DMS53 (cell line): ENCODE measurements around the gene MAP6.
"Not testable (repeated sequence)": the region's sequence is repeated elsewhere in the genome, so short reads cannot be mapped to it uniquely, and the experiment has no call there.

ENCODE experiments used
- DNase-seq: peaks from one replicate; lab custom pipeline; 2025; lab: John Stamatoyannopoulos, UW

The MAP6 gene

DNA sequence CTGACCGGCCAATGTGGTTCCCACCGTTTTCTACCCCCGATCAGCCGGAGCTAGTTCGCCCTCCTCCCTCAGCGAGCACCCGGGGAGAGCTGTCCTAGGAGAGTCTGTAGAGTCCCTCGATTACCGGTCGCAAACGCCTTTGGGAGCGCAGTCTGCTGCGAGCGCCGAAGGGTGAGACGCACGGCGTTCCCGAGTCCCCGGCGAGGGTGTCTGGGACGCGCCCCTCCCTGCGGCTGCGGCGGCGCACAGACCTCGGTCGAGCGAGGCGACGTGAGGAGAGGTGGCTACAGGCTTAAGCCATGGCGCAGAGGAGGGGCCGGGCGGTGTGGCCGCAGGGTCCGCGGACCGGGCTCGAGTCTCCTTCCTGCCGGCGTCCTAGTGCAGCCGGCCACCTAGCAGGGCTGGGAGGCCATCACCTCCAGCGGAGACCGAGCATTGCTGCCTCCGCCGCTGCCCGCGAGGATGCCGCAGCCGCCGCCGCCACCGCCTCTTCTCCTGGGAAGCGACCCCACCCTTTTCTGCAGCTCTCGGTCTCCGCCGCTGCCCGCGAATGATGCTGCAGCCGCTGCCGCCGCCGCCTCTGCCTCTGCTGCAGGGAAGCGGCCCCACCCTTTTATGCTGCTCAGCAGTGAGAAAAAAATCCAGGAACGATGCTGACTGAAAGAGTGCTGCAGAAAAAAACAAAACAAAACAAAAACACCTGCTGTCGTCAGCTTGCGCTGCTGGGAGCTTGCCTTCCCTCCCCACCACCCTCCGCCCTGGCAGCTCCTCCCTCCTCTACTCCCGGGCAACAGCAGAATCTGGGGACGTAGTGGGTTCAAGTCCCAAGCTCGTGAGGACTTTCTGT is at the start of gene MAP6:
TSS of gene MAP6 (minus strand) at position 588 of the 847 bp plus-strand sequence. CDS start 669 bp downstream, outside the sequence.
- DNase-seq, result peak; percentile 89

DNA sequence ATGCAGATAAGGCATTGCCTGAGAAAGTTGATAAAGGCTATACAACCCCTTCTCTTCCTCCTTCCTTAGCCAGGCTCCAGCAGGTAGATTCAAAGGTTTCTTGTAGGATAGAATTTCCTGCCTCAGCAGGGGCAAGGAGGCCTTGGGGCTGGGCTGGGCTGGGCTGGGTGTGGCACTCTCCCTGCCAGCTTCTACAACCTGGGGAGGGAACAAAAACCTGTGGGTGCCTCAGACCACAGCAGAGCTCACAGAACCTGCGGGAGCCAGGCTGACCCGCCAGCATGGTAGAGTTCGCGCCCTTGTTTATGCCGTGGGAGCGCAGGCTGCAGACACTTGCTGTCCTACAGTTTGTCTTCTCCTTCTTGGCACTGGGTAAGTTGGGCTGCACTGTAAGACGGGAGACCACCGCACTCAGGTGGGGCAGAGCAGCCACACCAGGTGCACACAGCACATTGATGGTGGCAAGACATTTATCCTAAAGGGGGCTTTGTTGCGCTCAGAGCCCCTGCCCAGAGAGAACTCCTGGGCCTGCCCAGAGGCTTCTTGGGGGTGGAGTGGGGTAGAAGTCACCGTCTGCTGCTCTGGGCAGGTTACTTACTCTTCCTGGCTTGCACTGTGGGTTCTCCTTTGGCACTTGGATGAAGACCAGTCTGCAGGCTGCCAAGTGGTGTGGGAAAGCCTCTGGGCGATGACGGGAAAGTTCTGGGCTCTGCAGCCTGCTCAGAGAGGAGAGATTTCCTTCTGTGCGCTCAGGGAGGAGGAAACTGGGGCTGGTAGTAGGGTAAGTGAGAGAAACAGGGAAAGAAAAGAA is 49.0 kb upstream of the MAP6 start, which contains the start of gene MOGAT2:
TSS of gene MOGAT2 (plus strand) at position 231 of the 811 bp plus-strand sequence. CDS start at position 282, 51 bp downstream.
- DNase-seq, result no peak

DNA sequence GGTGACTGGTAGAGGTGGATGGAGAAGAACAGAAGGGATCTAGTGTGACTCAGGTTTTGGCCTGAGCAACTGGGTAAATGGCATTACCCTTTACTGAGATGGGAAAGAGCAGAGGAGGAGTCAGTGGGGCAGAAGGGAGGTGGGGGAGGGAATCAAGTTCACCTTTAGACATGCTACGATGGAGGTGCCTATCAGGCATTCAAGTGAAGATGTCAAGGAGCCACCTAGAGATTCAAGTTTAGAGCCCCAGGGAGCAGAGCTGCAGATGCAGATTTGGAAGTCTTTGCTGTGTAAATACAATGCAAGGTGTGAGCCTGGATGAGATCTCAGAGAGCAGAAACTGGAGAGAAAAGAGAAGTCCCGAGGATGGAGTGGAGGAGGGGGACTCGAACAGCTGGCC is 47.8 kb upstream of the MAP6 start:
- no peak for DNase-seq

DNA sequence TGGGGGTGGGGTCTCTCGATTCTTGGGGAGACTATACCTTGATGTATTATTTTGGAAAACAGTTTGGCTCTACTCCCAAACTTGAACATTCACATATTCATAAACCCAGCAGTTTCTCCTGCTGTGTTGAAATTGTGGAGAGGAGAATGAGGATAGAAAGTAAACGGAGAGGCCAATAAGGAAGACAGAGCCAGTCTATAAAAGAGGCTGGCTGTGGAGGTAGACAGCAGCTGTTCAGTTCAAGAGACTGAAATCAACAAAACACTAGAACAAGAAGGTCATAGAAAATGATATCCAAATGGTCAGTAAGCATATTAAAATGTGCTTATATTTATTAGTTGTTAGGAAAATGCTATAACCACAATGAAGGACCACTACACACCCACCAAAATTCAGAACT is 46.9 kb upstream of the MAP6 start:
- peak; percentile 31 for DNase-seq

DNA sequence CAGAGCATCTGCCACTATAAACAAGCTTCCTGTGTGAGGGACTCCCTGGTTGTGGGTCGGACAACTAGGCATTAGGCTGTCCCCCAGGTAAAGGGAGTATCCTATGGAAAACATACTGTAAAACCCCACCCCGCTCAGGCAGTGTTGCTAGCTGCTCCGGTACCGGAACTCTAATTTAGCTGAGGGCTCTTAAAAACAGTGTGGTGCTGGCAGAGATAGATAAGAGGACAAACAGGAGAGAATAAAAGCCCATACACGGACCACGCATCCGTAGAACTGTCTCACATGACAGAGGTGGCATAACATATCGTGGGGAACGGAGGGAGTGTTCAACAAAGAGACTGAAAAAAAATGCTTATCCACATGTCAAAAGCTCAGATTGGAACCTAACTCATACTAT is 45.4 kb upstream of the MAP6 start:
- DNase-seq, result no peak

DNA sequence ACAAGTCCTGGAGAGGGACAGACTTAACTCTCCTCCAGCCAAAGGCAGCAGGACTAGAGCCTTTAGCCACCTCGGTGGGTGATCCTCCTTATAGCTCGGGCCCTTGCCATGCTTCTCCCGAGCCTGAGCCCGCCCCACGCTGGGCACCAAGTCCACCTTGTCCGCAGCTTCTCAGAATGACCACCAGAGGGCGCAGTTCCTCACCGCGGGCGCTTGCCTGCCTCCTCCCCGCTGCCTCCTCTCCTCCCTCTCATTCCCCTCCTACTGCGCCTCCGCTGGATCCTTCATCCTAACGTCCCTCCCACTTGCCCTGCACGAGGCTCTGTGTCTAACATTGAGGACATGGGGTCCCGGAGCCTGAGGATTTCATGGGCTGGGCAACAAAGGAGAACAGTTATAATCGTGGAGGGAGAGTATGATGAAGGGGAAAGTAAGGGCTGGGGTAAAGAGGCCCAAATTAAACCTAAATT is 37.5 kb upstream of the MAP6 start:
- DNase-seq, result peak; percentile 96

DNA sequence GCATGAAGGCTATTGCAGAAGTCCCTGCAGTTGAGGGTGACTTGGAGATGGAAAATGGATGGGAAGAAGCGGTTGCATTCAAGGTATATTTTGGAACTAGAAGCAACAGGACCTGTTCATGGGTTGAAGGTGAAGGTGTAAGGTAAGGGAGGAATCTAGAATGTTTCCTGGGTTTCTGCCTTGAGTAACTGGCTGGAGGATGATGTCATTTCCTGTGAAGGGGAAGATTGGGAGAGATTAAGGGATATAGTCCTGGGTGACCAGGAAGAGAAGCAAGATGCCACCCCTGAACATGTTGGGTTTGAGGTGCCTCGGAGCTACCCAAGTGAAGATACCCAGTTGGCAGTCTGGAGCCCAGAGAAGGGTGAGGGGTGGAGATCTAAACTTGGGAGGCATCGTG is 36.7 kb upstream of the MAP6 start:
- peak; percentile 37 for DNase-seq

DNA sequence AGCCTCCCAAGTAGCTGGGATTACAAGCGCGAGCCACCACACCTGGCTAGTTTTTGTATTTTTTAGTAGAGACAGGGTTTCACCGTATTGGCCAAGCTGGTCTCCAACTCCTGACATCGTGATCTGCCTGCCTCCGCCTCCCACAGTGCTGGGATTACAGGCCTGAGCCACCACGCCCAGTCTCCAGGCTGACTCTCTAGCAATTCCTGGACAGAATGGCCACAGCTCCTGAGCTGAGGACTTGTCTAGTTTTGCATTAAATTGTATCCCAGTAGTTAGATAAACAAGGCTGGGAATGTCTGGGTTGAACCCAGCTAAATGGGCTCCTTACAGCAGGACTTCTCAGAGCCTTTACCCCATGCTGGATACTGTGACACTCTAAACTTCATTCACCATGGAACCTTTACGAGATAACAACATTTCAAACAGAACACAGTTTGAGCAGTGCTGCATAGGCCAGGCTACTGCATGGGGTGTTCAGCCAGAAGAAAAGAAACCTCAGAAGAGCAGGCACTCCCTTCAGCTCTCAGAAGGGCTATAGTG is 34.9 kb upstream of the MAP6 start:
- no peak for DNase-seq

DNA sequence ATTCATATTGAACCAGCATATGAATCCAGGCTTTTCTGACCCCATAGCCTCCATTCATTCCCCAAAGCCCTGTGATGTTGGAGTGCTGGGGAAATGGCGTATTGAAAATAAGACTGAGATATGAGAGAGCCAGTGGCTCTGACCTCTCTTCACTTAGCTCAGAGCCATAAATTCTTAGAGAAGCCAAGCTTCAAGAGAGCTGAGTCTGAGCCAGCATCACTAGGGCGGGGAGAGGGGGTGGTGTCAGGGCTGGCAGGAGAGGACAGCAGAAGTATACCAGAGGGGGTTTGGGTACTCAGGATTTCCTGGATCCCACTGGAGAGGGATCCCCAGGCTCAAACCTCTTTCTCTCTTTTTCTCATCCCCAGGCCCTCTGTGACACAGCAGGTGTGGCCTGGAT is 32.1 kb upstream of the MAP6 start:
- DNase-seq, result no peak

DNA sequence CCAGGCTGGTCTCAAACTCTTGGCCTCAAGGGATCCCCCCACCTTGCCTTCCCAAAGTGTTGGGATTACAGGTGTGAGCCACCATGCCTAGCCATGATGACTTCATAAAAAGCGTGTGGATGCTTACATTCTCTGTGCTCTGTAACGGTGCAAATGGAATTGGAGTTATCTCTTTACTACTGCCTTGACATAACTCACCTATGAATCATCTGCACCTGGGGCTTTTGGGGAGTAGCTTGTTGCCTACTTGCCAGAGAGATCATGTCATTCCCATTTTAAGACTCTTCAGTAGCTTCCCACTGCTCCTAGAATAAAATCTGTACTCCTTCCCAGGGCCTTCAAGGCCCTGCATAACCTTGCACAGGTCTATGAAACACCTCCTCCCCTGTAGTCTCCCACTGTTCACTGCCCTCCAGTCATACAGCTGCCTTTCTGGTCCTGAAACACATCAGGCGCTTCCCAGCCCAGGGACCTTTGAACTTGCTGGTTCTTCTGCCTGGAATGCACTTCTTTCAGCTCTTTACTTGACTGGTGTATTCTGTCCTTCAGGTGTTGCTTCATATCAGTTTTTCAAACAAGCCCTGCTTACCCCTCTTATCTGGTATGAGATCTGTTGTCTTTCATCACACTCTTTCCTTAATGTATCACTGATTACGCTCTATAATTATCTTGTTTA is 29.2 kb upstream of the MAP6 start:
- DNase-seq, result no peak

DNA sequence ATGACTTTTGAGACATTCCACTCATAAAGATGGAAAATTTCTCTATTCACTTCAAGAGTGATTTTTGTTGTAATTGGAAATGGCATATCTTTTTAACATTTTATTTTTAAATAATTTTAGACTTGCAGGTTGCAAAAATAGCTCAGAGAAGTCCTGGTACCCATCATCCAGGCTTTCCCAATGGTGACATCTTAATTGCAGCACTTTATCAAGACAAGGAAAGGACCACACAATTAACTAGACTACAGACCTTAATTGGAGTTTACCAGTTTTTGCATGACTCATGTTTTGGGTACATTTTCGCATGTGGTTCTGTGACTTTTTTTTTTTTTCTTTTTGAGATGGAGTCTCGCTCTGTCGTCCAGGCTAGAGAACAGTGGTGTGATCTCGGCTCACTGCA is 23.0 kb upstream of the MAP6 start:
- no peak for DNase-seq

DNA sequence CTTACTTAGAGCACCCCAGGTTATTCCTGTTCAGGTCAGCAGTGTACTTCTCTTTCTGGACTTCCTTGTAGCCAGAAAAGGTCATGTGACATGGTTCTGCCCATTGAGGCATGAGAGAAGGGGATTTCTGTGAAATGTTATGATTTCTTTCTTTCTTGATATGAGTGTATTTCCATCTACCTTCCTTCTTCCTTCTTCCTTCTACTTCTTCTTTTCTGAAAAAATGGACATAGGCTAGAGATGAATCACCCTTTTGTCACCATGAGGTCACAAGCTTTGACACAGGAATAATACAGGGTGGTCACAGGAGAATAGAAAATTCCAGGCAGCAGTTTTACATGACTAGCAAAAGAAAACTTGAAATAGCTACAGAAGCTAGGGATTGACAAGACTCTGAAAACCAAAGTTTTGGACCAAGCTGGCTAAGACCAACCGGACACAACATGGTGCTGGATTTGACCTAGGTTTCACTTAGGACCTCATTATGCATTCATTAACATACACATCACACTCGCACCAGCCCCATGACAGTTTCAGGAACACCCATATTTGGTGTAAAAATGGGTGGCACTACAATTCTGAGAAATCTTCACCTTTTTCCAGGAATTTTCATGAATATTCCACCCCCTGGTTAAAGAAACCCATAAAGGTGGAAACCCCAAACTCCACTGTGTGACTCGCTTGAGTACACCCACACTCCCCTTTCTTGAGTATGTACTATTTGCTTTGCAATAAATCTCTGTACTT is 21.2 kb upstream of the MAP6 start:
- DNase-seq, result peak; percentile 33

DNA sequence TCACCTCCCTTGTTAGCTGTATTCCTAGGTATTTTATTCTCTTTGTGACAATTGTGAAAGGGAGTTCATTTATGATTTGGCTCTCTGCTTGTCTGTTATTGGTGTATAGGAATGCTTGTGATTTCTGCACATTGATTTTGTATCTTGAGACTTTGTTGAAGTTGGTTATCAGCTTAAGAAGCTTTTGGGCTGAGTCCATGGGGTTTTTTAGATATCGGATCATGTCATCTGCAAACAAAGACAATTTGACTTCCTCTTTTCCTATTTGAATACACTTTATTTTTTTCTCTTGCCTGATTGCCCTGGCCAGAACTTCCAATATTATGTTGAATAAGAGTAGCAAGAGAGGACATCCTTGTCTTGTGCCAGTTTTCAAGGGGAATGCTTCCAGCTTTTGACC is 15.0 kb upstream of the MAP6 start:
- not testable (repeated sequence) for DNase-seq

DNA sequence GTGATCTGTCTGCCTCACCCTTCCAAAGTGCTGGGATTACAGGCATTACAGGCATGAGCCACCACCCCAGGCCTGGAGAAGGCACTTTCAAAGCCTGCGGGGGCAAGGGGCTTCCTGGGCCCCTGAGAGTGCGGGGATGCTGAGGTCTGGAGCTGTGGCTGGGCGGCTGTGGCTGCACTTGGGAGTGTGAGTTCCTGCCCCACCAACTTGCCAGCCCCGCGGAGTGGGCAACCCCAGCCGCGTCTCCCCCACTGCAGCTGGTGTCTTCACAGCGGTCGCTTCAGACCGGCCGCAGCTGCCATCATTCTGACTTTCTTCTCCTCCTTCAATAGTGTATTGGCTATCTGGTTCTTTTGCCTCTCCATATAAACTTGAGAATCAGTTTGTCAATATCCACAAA is 10.7 kb upstream of the MAP6 start:
- DNase-seq, result no peak

DNA sequence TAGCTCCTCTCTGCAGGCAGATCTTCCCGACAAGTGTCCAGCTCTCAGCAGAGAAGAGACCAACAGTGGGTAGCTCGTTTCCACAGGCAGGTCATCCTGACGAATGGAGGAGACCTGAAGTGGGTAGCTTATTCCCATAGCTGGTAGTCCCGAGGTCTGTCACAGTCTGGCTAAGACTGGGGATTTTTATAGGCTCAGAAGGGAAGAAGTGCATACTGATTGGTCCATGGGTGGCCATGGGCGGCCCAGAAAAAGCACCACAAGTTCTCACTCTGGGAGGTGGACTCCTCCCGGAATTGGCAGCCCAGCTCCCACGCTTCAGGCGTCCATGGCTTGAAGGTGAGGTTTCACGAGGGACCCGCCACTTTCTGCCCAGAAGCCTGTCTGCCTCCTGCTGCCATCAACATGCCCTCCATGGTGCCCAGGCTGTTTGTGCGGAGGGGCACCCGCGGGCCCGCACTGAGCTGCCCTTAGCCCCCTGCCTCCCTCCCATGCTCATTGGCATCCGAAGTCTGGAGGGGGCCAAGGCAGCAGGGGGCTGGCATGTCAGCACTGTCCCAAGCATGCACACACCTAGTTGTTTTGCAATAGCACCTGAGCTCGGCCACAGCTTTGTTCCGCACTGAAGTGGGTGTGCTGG is 9.9 kb upstream of the MAP6 start:
- no peak for DNase-seq

DNA sequence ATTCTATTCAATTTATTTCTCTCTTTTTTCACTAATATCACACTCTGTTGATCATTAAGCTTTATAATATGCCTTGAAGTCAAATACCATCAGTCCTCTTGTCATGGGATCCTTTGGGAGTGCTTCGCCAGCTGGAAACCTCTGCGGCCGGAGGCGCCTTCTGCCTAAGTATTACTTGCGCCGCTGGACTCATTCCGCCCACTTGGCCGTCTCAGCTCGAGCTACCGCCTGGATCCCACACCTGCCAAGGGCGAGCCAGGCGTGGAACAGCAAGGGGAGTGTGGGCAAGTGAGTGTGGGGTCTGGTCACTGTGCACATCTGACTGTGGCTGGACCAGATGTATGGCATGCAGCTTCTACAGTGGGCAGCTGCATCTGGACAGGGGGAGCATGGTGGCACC is 9.1 kb upstream of the MAP6 start:
- no peak for DNase-seq

DNA sequence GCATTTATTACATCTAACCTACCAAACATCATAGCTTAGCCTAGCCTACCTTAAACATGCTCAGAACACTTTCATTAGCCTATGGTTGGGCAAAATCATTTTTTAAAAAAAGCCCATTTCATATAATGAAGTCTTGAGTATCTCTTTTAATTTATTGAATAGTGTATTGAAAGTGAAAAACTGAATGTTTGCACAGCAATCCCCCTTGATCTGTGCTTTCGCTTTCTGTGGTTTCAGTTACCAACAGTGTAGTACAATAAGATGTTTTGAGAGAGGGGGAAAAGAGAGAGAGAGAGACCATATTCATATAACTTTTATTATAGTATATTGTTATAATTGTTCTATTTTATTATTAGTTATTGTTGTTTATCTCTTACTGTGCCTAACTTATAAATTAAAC is 8.4 kb upstream of the MAP6 start:
- no peak for DNase-seq

DNA sequence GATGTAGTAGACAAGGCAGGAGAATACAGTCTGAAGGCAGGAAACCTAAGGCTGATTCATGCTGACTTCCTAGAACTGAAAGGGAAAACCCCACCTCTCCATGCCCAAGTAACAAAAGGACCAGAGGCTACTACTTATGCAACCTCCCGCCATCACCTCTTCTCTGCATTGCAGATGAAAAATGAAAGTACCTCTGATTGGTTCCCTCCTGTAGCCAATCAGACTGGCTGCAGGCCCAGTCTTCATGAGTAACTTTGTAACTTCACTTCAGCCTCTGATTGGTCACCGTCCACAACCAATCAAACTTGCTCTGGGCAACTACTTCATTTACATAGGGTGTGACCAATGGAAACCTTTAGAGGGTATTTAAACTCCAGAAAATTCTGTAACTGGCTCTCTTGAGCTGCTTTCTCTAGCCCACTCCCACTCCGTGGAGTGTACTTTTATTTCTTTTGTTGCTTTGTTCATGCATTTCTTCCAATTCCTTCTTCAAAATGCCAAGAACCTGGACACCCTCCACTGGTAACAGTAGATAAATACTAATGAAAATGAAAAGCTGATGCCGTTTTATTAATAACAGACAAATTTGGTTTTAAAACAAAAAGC is 5.2 kb upstream of the MAP6 start:
- DNase-seq, result peak; percentile 46

DNA sequence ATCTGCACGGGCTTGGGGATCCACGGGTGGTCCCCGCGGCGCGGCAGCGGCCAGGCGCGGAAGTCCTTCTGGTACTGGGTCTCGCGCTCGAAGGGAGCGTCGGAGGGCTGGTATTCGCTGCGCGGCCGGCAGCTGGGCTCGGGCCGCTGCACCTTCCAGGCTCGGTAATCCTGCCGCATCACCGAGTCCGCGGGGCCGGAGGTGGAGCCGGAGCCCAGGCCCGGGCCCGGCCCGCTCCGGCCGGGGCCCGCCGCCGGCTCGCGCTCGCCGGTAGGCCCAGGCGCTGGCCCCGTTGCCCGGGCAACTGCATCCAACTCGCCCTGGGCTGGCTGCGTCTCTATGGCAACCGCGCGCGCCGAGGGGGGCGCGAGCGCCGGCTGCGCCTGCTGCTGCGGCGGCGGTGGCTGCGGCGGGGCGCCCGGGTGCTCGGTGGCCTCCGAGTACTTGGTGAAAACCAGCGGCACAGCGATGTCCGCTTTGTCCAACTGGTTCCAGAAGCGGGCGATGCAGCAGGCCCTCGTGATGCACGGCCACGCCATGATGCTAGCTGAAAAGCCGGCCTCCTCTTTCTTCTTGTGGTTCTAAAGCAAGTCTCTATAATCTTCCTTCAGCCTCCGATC is 897 bp downstream of the MAP6 start:
- peak; percentile 95 for DNase-seq

DNA sequence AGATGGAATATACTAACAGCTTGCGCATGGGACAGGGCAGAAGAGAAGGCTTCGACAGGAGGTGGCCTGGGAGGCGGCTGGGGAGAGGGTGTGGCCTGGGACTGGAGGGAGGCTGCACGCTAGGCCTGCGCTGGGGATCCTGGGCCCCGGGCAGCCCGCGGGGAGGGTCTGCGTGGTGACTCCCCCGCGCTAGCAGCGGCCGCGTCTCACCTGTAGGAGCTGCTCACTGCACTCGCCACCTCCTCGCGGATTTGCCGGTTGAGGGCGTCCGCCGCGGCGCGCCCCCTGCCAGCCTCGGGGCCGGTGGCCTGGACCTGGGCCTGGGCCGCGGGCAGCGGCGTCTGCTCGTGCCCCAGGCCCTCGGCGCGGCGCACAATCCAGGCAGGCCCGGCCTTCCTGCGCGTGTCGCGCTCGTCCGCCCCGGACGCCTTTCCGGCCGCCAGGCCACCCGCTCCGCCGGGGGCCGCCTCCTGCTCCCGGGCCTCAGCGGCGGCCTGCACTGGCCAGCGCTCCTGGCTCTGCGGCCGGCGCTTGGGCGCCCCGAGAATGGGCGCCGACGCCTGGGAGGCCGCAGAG is 1.5 kb downstream of the MAP6 start:
- peak; percentile 93 for DNase-seq
